HCT116 (cell line): ENCODE measurements around the gene LRRC4C. TPM values are rescaled to one million over a fixed set of nuclear protein-coding genes. Genes with fewer than 3 reads are reported as not detected.

ENCODE experiments used
- ATAC-seq: fragments of 200-7000 bp; cut with Tn5 transposase; 2 replicates; pipeline ENCODE4 v1.9.1; 2020; ENCODE audit warnings: mild to moderate bottlenecking, moderate library complexity
- BruUV-seq: library from RNA; stranded (reverse); fragments of 400-500 nt; replicated peaks from 2 replicates; lab custom pipeline; 2021; lab: Mats Ljungman, UMichigan
- CTCF ChIA-PET: fragments of 300-600 bp; sonication (Branson Sonifier 250); formaldehyde crosslinking; loops from one replicate; lab custom pipeline; 2021; ENCODE audit warnings: antibody characterized with exemption; lab: Charles Lee
- POLR2A ChIA-PET: fragments of 300-600, 350-600 bp; sonication (Branson Sonifier 250); formaldehyde crosslinking; loops from one replicate; lab custom pipeline; 2021; ENCODE audit warnings: antibody characterized with exemption; lab: Charles Lee
- RAD21 ChIA-PET, 2 experiments: fragments of 300-600 bp; sonication (Branson Sonifier 250); formaldehyde crosslinking; loops; one replicate each; lab custom pipeline; 2023; ENCODE audit warnings: low total read pairs in 2 of 2; ENCODE audit not compliant: uncharacterized antibody in 2 of 2, unreplicated experiment in 2 of 2, low non-redundant PET in 1 of 2; lab: Charles Lee
- DNase-seq: peaks from one replicate; pipeline ENCODE4 v3.0.0-alpha.2; 2010; ENCODE audit warnings: low read depth, low spot score
- H2AFZ ChIP-seq: fragments of 200-600 bp; shearing (Covaris generic), sonication (generic); 2 replicates; pipeline ENCODE4 v1.6.1; 2017; ENCODE audit warnings: low read depth, mixed run types, mixed read lengths, antibody characterized with exemption, low read length; ENCODE audit not compliant: poor library complexity, severe bottlenecking
- H3K27ac ChIP-seq: 2 replicates; pipeline ENCODE4 v1.5.1; 2012; ENCODE audit warnings: low read depth, low read length
- H3K27me3 ChIP-seq: fragments of 200-600 bp; sonication (generic); 2 replicates; pipeline ENCODE4 v1.6.1; 2016; ENCODE audit warnings: mixed run types, low read length, mixed read lengths; ENCODE audit not compliant: insufficient read depth
- H3K36me3 ChIP-seq, 2 experiments: fragments of 200-500 bp in 1 of 2; fragments of 200-600 bp in 1 of 2; sonication (Bioruptor generic) in 1 of 2; sonication (generic) in 1 of 2; 2 replicates each; pipeline versions ENCODE4 v1.5.1 to v1.6.1; 2014 to 2016; ENCODE audit warnings: low read length in 2 of 2, inconsistent platforms in 1 of 2, mixed read lengths in 1 of 2, mixed run types in 1 of 2; ENCODE audit not compliant: insufficient read depth in 2 of 2, control insufficient read depth in 1 of 2
- H3K4me1 ChIP-seq, 2 experiments: fragments of 200-600 bp in 1 of 2; sonication (generic) in 1 of 2; 2 replicates each; pipeline versions ENCODE4 v1.5.1 to v1.6.1; 2012 to 2017; ENCODE audit warnings: low read length in 2 of 2, inconsistent platforms in 1 of 2, mild to moderate bottlenecking in 1 of 2, mixed read lengths in 1 of 2, mixed run types in 1 of 2, moderate library complexity in 1 of 2; ENCODE audit not compliant: insufficient read depth in 2 of 2, control insufficient read depth in 1 of 2
- H3K4me2 ChIP-seq: fragments of 200-600 bp; sonication (generic); 2 replicates; pipeline ENCODE4 v1.6.1; 2017; ENCODE audit warnings: mixed run types, low read length, mixed read lengths
- H3K4me3 ChIP-seq, 2 experiments: fragments of 200-600 bp in 1 of 2; sonication (generic) in 1 of 2; replicated peaks in 1 of 2; 2 replicates each; pipeline ENCODE4 v1.5.1; 2011 to 2016; ENCODE audit warnings: low read length in 2 of 2, control low read depth in 1 of 2, low read depth in 1 of 2, mild to moderate bottlenecking in 1 of 2, mixed read lengths in 1 of 2, mixed run types in 1 of 2
- H3K79me2 ChIP-seq: fragments of 200-600 bp; sonication (generic); 2 replicates; pipeline ENCODE4 v1.6.1; 2017; ENCODE audit warnings: mild to moderate bottlenecking, mixed run types, low read length, moderate library complexity, mixed read lengths; ENCODE audit not compliant: insufficient read depth
- H3K9ac ChIP-seq: fragments of 200-600 bp; sonication (generic); 2 replicates; pipeline ENCODE4 v1.6.1; 2016; ENCODE audit warnings: low read length, mixed read lengths
- H3K9me2 ChIP-seq: fragments of 200-600 bp; sonication (generic), shearing (Covaris generic); 2 replicates; pipeline ENCODE4 v1.6.1; 2017; ENCODE audit warnings: mixed run types, mild to moderate bottlenecking, moderate library complexity; ENCODE audit not compliant: insufficient read depth
- H3K9me3 ChIP-seq, 2 experiments: fragments of 200-500 bp in 1 of 2; fragments of 200-600 bp in 1 of 2; sonication (Bioruptor generic) in 1 of 2; sonication (generic) in 1 of 2; 2 replicates each; pipeline ENCODE4 v1.6.1; 2014 to 2017; ENCODE audit warnings: low read length in 2 of 2, mixed read lengths in 2 of 2, inconsistent platforms in 1 of 2, low read depth in 1 of 2, mild to moderate bottlenecking in 1 of 2, mixed run types in 1 of 2, moderate library complexity in 1 of 2; ENCODE audit not compliant: control insufficient read depth in 1 of 2, insufficient read depth in 1 of 2
- H4K20me1 ChIP-seq: fragments of 200-600 bp; sonication (generic), shearing (Covaris generic); 2 replicates; pipeline ENCODE4 v1.6.1; 2017; ENCODE audit warnings: mixed run types, mild to moderate bottlenecking, moderate library complexity; ENCODE audit not compliant: insufficient read depth
- CBX3 ChIP-seq: IDR thresholded peaks from 2 replicates; pipeline ENCODE4 v1.6.1; 2012; ENCODE audit warnings: low read depth
- CEBPB ChIP-seq: IDR thresholded peaks from 2 replicates; pipeline ENCODE4 v1.6.1; 2012; ENCODE audit warnings: low read depth
- ELF1 ChIP-seq: IDR thresholded peaks from 2 replicates; pipeline ENCODE4 v1.6.1; 2012; ENCODE audit warnings: low read depth, borderline replicate concordance
- FOSL1 ChIP-seq: IDR thresholded peaks from 2 replicates; pipeline ENCODE4 v1.6.1; 2012; ENCODE audit warnings: low read depth
- JUND ChIP-seq: IDR thresholded peaks from 2 replicates; pipeline ENCODE4 v1.6.1; 2012
- POLR2A ChIP-seq: IDR thresholded peaks from 2 replicates; pipeline ENCODE4 v1.7.0; 2011; ENCODE audit warnings: borderline replicate concordance; ENCODE audit not compliant: insufficient read depth, insufficient read length; ENCODE audit errors: extremely low read depth
- SIN3A ChIP-seq: IDR thresholded peaks from 2 replicates; pipeline ENCODE4 v1.6.1; 2012; ENCODE audit warnings: low read depth
- SRF ChIP-seq: IDR thresholded peaks from 2 replicates; pipeline ENCODE4 v1.6.1; 2012; ENCODE audit warnings: low read depth
- YY1 ChIP-seq: IDR thresholded peaks from 2 replicates; pipeline ENCODE4 v1.6.1; 2011; ENCODE audit warnings: low read length, low read depth, moderate library complexity, mild to moderate bottlenecking; ENCODE audit not compliant: insufficient replicate concordance; ENCODE audit errors: extremely low read depth
- ZFX ChIP-seq: fragments of 450-650 bp; IDR thresholded peaks from 2 replicates; pipeline ENCODE4 v1.6.1; 2017
- ZNF274 ChIP-seq: fragments of 200-500 bp; sonication (Bioruptor generic); IDR thresholded peaks from 2 replicates; pipeline ENCODE4 v1.6.1; 2014; ENCODE audit warnings: mild to moderate bottlenecking, low read depth, low read length, inconsistent platforms
- intact Hi-C: fragments of 100-400 bp; cut with micrococcal nuclease; formaldehyde crosslinking; loops from 2 replicates; pipeline ENCODE4 v1.10.0; 2022
- total RNA-seq: library from RNA; stranded (reverse); gene quantifications from one replicate; pipeline ENCODE4 v1.2.1, GENCODE V29; 2021; ENCODE audit not compliant: unreplicated experiment
- TF ChIP-seq, protein P1 (sequence below): IDR thresholded peaks from 2 replicates; pipeline ENCODE4 v1.6.1; 2012
- TF ChIP-seq, protein P2 (sequence below), 3 experiments: fragments of 200-600 bp in 1 of 3; sonication (generic) in 1 of 3; IDR thresholded peaks in 2 of 3; conservative IDR thresholded peaks in 1 of 3; 2 replicates each; pipeline ENCODE4 v1.5.1; 2012 to 2017; ENCODE audit warnings: low read depth in 2 of 3, low read length in 2 of 3, antibody characterized with exemption in 1 of 3, borderline replicate concordance in 1 of 3, control low read depth in 1 of 3, mild to moderate bottlenecking in 1 of 3, mixed read lengths in 1 of 3, mixed run types in 1 of 3, moderate library complexity in 1 of 3; ENCODE audit not compliant: insufficient read depth in 1 of 3
- TF ChIP-seq, protein P3 (sequence below): IDR thresholded peaks from 2 replicates; pipeline ENCODE4 v1.6.1; 2011; ENCODE audit warnings: mild to moderate bottlenecking, low read length, moderate library complexity; ENCODE audit not compliant: insufficient replicate concordance; ENCODE audit errors: extremely low read depth

LRRC4C gene
- total RNA-seq, 1 experiment from 2014 or later, result not detected

DNA sequence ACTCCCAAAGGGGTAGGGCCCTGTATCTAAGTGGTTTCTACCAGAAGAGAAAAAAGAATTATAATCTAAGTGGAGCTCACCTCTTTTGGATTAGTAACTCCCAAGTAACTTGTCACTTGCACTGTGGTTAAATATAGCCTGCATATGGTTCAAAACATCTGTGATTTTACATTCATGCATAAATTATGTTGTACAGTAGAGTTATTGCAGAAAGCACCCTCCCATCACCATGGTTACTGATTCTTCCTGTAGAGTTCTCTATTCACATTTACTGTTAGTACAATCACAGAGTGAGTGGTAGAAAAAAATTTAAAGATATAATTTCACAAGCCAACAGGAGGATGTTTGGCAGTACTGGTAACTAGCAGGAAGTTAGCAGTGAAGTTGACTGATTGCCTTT is 80.4 kb downstream of the LRRC4C start:
- peaks cover 0 to 12% of the 10 kb centered on the region in 2 experiments; a peak in 2 of 4 replicates for H3K9me3 ChIP-seq
- no peak overlapping the region for H3K4me2 ChIP-seq
- no peaks in the 10 kb centered on the region for H3K36me3 ChIP-seq
- no peak for TF ChIP-seq CBX3
- TF ChIP-seq, protein P1, sequence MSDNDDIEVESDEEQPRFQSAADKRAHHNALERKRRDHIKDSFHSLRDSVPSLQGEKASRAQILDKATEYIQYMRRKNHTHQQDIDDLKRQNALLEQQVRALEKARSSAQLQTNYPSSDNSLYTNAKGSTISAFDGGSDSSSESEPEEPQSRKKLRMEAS, result no peak
- TF ChIP-seq CEBPB, result no peak
- H4K20me1 ChIP-seq, result no peaks in the 10 kb centered on the region
- ATAC-seq (no peak), DNase-seq (no peak)
- no TSS peak for BruUV-seq
- RAD21 ChIA-PET, result no interaction called here
- no peaks in the 10 kb centered on the region for H3K79me2 ChIP-seq
- no peaks in the 10 kb centered on the region for H3K4me1 ChIP-seq
- no peaks in the 10 kb centered on the region for H3K9me2 ChIP-seq
- no peak overlapping the region for H3K4me3 ChIP-seq
- H3K27me3 ChIP-seq, result no peaks in the 10 kb centered on the region
- CTCF ChIA-PET, result no interaction called here
- H3K9ac ChIP-seq, result no peak overlapping the region
- intact Hi-C loops, result no loop called here
- no peak overlapping the region for H3K27ac ChIP-seq
- POLR2A ChIA-PET, result no interaction called here
- no peak overlapping the region for H2AFZ ChIP-seq

DNA sequence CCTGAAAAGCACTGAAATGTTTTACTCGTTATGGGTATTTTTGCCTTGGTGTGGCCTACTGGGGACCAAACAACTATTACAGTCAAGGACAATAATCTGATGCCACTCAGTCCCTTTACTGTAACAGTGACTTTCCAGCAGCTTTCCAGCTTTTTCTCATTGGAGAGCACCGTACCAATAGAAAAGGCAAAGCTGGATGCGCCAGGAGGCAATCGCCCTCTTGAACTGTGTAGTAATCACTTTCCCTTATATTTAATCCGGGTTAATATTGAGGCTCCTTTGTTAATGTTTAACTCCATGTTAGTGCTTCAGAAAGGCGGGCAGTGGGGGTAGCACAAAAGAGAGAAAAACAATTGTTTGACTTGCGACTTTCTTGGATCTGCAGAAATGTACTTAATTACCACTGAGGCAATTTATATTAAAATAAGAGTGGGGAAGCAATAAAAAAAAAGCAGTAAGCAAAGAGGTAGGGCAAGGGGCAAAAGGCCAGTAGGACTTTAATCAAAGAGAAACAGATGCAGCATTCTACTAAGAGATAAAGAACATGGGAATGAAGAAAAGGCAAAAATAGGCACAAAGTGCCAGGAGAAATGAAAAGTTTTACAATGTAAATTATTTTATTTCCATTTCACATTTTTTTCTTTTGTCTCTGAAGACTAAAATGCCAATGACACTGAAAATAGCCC is 81.6 kb downstream of the LRRC4C start:
- no peak overlapping the region for H3K27ac ChIP-seq
- intact Hi-C loops, result no loop called here
- no peaks in the 10 kb centered on the region for H3K27me3 ChIP-seq
- no peaks in the 10 kb centered on the region for H3K79me2 ChIP-seq
- ChIA-PET POLR2A (no interaction called here), RAD21 (no interaction called here), CTCF (no interaction called here)
- no peaks in the 10 kb centered on the region for H3K36me3 ChIP-seq
- no peak for ATAC-seq
- DNase-seq, result no peak
- H3K4me2 ChIP-seq, result no peak overlapping the region
- H4K20me1 ChIP-seq, result no peaks in the 10 kb centered on the region
- no peak overlapping the region for H3K9ac ChIP-seq
- no peaks in the 10 kb centered on the region for H3K9me2 ChIP-seq
- H3K9me3 ChIP-seq, result peaks cover 0 to 16% of the 10 kb centered on the region in 2 experiments; a peak in 2 of 4 replicates
- H3K4me3 ChIP-seq, result no peak overlapping the region
- BruUV-seq, result no TSS peak
- TF ChIP-seq SRF (no peak), FOSL1 (no peak), ZNF274 (no peak), ELF1 (no peak), CEBPB (no peak), JUND (no peak), YY1 (no peak), SIN3A (no peak), CBX3 (no peak), ZFX (no peak), POLR2A (no peak)
- TF ChIP-seq, protein P2, sequence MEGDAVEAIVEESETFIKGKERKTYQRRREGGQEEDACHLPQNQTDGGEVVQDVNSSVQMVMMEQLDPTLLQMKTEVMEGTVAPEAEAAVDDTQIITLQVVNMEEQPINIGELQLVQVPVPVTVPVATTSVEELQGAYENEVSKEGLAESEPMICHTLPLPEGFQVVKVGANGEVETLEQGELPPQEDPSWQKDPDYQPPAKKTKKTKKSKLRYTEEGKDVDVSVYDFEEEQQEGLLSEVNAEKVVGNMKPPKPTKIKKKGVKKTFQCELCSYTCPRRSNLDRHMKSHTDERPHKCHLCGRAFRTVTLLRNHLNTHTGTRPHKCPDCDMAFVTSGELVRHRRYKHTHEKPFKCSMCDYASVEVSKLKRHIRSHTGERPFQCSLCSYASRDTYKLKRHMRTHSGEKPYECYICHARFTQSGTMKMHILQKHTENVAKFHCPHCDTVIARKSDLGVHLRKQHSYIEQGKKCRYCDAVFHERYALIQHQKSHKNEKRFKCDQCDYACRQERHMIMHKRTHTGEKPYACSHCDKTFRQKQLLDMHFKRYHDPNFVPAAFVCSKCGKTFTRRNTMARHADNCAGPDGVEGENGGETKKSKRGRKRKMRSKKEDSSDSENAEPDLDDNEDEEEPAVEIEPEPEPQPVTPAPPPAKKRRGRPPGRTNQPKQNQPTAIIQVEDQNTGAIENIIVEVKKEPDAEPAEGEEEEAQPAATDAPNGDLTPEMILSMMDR (IDR thresholded peaks at IDR 0.05 in 2 of 3, conservative IDR thresholded peaks at IDR 0.05 in 1 of 3; ENCODE audit: borderline replicate concordance in 1 of 3, insufficient read depth in 1 of 3, low read depth in 2 of 3, low read length in 2 of 3), result no peak
- TF ChIP-seq, protein P3, sequence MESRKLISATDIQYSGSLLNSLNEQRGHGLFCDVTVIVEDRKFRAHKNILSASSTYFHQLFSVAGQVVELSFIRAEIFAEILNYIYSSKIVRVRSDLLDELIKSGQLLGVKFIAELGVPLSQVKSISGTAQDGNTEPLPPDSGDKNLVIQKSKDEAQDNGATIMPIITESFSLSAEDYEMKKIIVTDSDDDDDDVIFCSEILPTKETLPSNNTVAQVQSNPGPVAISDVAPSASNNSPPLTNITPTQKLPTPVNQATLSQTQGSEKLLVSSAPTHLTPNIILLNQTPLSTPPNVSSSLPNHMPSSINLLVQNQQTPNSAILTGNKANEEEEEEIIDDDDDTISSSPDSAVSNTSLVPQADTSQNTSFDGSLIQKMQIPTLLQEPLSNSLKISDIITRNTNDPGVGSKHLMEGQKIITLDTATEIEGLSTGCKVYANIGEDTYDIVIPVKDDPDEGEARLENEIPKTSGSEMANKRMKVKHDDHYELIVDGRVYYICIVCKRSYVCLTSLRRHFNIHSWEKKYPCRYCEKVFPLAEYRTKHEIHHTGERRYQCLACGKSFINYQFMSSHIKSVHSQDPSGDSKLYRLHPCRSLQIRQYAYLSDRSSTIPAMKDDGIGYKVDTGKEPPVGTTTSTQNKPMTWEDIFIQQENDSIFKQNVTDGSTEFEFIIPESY, result no peak
- no peak overlapping the region for H2AFZ ChIP-seq
- no peaks in the 10 kb centered on the region for H3K4me1 ChIP-seq
